Measurements from ENCODE around the gene ACTN1. TPM values are rescaled to one million over a fixed set of nuclear protein-coding genes. Genes with fewer than 3 reads are reported as not detected.

Gene ACTN1
- total RNA-seq, 3 donors from 2014 or later (not counting 1 experiment from before 2014, with no cell fraction given): 14.9 to 39.5 (median 19.6) TPM

DNA sequence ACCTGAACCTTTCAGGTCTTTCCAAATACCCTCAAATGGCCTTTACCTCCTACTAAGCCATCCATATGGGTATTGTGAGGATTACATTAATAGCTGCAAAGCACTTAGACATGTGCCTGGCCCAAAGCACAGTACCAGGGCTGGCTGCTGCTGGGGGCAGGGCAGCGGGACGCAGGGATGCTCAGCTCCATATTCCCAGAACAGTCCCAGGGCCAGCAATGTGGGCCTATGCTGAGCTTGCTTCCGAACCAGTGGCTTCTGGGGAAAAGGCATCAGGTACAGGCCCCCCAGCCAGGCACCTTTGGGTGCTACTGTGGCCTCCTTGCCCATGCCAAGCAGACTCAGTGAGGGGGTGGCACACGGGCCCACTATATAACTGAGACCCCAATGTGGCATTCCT, 10.4 kb downstream of the ACTN1 start:
- H3K27ac Mint-ChIP-seq: no peak overlapping the region
- no peak overlapping the region for H3K4me3 ChIP-seq (ENCODE audit: low read length)
- WGBS (ENCODE audit: insufficient coverage): 96% methylated on average over 3 of the region's 4 CpGs

DNA sequence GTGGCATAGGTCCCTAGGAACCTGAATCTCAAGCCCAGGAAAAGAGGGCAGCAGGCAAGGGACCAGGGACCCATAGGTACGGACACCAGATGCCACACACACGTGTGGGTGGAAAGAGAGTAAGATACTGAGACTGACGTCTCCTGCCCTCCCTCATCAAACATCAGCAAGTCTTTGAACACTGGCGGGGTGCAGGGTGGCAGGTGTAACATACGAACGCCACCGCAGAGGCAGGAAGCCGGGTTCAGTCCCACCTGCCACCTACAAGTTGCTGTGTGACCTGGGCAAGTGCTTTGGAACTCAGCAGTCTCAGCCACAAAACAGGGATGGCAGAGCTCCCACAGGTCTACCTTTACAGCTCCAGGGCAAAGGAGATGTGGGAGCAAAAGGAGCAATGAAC, 11.1 kb downstream of the ACTN1 start:
- Histone ChIP-seq H3K4me3 (ENCODE audit: low read length) (no peak overlapping the region), H3K36me3 (ENCODE audit: control insufficient read depth, insufficient read depth, low read length) (no peaks in the 10 kb centered on the region), H3K9me3 (ENCODE audit: control insufficient read depth, insufficient read depth, low read length) (no peaks in the 10 kb centered on the region), H3K4me1 (ENCODE audit: control insufficient read depth, insufficient read depth, low read length) (peaks cover 41% of the 10 kb centered on the region), H3K27ac (ENCODE audit: low read length) (no peak overlapping the region), H3K27me3 (ENCODE audit: control insufficient read depth, insufficient read depth, low read length) (no peaks in the 10 kb centered on the region)
- DNase-seq (peak in 1 of 2 donors; percentile 90), ATAC-seq (peak in 2 of 3 donors; percentile 18 to 71)
- H3K27me3 Mint-ChIP-seq (ENCODE audit: low read depth in 2 of 2): no peaks in the 10 kb centered on the region
- WGBS (ENCODE audit: insufficient coverage): 58% methylated on average over 8 of the region's 8 CpGs
- H3K36me3 Mint-ChIP-seq: no peaks in the 10 kb centered on the region
- no peak overlapping the region for H3K4me3 Mint-ChIP-seq
- H3K27ac Mint-ChIP-seq: no peak overlapping the region
- intact Hi-C loops (cut with micrococcal nuclease): no loop called here
- peaks cover 23 to 33% of the 10 kb centered on the region in 2 donors for H3K4me1 Mint-ChIP-seq
- TF ChIP-seq, protein P1, sequence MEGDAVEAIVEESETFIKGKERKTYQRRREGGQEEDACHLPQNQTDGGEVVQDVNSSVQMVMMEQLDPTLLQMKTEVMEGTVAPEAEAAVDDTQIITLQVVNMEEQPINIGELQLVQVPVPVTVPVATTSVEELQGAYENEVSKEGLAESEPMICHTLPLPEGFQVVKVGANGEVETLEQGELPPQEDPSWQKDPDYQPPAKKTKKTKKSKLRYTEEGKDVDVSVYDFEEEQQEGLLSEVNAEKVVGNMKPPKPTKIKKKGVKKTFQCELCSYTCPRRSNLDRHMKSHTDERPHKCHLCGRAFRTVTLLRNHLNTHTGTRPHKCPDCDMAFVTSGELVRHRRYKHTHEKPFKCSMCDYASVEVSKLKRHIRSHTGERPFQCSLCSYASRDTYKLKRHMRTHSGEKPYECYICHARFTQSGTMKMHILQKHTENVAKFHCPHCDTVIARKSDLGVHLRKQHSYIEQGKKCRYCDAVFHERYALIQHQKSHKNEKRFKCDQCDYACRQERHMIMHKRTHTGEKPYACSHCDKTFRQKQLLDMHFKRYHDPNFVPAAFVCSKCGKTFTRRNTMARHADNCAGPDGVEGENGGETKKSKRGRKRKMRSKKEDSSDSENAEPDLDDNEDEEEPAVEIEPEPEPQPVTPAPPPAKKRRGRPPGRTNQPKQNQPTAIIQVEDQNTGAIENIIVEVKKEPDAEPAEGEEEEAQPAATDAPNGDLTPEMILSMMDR (IDR thresholded peaks at IDR 0.05): no peak
- no peaks in the 10 kb centered on the region for H3K9me3 Mint-ChIP-seq

More for the DNA sequence above, 10.4 kb downstream of the ACTN1 start:
- TF ChIP-seq, protein P1 (IDR thresholded peaks at IDR 0.05): no peak
- DNase-seq (no peak), ATAC-seq (no peak)
- H3K36me3 Mint-ChIP-seq: no peaks in the 10 kb centered on the region
- Histone ChIP-seq H3K9me3 (ENCODE audit: control insufficient read depth, insufficient read depth, low read length) (no peaks in the 10 kb centered on the region), H3K36me3 (ENCODE audit: control insufficient read depth, insufficient read depth, low read length) (no peaks in the 10 kb centered on the region), H3K27ac (ENCODE audit: low read length) (no peak overlapping the region), H3K27me3 (ENCODE audit: control insufficient read depth, insufficient read depth, low read length) (no peaks in the 10 kb centered on the region), H3K4me1 (ENCODE audit: control insufficient read depth, insufficient read depth, low read length) (peaks cover 41% of the 10 kb centered on the region)
- no peaks in the 10 kb centered on the region for H3K9me3 Mint-ChIP-seq
- intact Hi-C loops (cut with micrococcal nuclease): no loop called here
- H3K27me3 Mint-ChIP-seq (ENCODE audit: low read depth in 2 of 2): no peaks in the 10 kb centered on the region
- no peak overlapping the region for H3K4me3 Mint-ChIP-seq
- H3K4me1 Mint-ChIP-seq: peaks cover 23 to 31% of the 10 kb centered on the region in 2 donors

DNA sequence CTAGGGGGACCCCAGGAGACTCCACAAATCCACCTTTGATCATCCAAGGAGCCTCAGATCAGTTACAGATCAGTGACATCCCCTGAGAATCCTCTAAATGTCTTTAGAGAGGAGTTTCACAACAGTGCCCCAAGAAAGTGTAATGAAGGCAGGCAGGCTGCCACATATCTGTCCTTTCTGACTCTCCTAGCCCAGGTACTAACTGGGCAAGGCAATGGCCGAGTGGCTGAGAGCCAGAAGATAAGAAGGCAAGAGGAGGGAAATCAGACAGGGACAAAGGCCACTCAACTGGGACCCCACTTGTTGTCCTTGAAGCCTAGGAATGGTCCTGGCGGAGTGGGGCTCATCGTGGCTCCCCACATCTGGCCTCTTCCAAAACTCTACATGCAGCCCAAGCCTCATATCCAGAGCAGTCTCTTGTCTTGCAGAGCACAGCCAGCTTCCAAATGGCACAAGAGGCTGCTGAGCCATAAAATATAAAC, 11.6 kb downstream of the ACTN1 start:
- H3K27ac ChIP-seq (ENCODE audit: low read length): no peak overlapping the region
- ATAC-seq (no peak), DNase-seq (no peak)
- H3K9me3 ChIP-seq (ENCODE audit: control insufficient read depth, insufficient read depth, low read length): no peaks in the 10 kb centered on the region
- peaks cover 41% of the 10 kb centered on the region for H3K4me1 ChIP-seq (ENCODE audit: control insufficient read depth, insufficient read depth, low read length)
- no peak overlapping the region for H3K4me3 Mint-ChIP-seq
- intact Hi-C loops (cut with micrococcal nuclease): no loop called here
- H3K27ac Mint-ChIP-seq: no peak overlapping the region
- H3K9me3 Mint-ChIP-seq: no peaks in the 10 kb centered on the region
- no peaks in the 10 kb centered on the region for H3K36me3 Mint-ChIP-seq
- H3K27me3 ChIP-seq (ENCODE audit: control insufficient read depth, insufficient read depth, low read length): no peaks in the 10 kb centered on the region
- WGBS (ENCODE audit: insufficient coverage): 90% methylated on average over 3 of the region's 3 CpGs
- no peaks in the 10 kb centered on the region for H3K27me3 Mint-ChIP-seq (ENCODE audit: low read depth in 2 of 2)
- no peak overlapping the region for H3K4me3 ChIP-seq (ENCODE audit: low read length)
- H3K36me3 ChIP-seq (ENCODE audit: control insufficient read depth, insufficient read depth, low read length): no peaks in the 10 kb centered on the region
- TF ChIP-seq, protein P1 (IDR thresholded peaks at IDR 0.05): no peak
- H3K4me1 Mint-ChIP-seq: peaks cover 23 to 38% of the 10 kb centered on the region in 2 donors

DNA sequence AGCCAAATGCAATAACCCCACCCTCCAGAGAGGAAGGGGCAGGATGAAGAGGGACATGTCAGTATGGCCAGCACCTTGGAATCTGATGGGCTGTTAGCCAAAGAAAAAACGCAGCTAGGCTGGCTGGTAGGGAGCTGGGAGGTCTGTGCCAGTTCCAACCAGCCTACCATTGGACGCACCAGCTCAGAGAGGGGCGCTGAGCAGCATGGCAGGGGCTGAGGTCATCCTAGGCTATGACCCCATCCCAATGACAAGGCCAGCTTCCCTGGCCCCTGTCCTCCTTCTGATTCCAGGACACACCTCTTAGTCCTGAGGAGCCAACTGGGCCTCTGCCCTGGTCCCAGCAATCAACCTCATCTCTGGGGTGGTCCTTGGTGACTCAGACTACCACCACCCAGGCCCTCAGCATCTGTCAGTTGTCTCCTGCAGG, 12.2 kb downstream of the ACTN1 start:
- DNase-seq (no peak), ATAC-seq (no peak)
- Mint-ChIP-seq H3K36me3 (no peaks in the 10 kb centered on the region), H3K4me3 (no peak overlapping the region), H3K27me3 (ENCODE audit: low read depth in 2 of 2) (no peaks in the 10 kb centered on the region), H3K27ac (no peak overlapping the region), H3K4me1 (peaks cover 23 to 40% of the 10 kb centered on the region in 2 donors), H3K9me3 (no peaks in the 10 kb centered on the region)
- intact Hi-C loops (cut with micrococcal nuclease): no loop called here
- no peak overlapping the region for H3K4me3 ChIP-seq (ENCODE audit: low read length)
- 91% methylated on average over 3 of the region's 3 CpGs for whole genome bisulfite sequencing (ENCODE audit: insufficient coverage)
- no peak overlapping the region for H3K27ac ChIP-seq (ENCODE audit: low read length)
- no peaks in the 10 kb centered on the region for H3K27me3 ChIP-seq (ENCODE audit: control insufficient read depth, insufficient read depth, low read length)
- no peaks in the 10 kb centered on the region for H3K9me3 ChIP-seq (ENCODE audit: control insufficient read depth, insufficient read depth, low read length)
- peaks cover 41% of the 10 kb centered on the region for H3K4me1 ChIP-seq (ENCODE audit: control insufficient read depth, insufficient read depth, low read length)
- H3K36me3 ChIP-seq (ENCODE audit: control insufficient read depth, insufficient read depth, low read length): no peaks in the 10 kb centered on the region
- TF ChIP-seq, protein P1 (IDR thresholded peaks at IDR 0.05): no peak
